ENCODE results near the gene NR5A2. TPM values are rescaled to one million over a fixed set of nuclear protein-coding genes. Genes with fewer than 3 reads are reported as not detected.

NR5A2 gene
- polyA plus RNA-seq, 1 donor (not counting 4 experiments of a cell fraction or from before 2014, with no cell fraction given), result 0.05 TPM

GRCh38 chr1:200062143-200062542, 34.6 kb downstream of the NR5A2 start:
- no peak overlapping the region for H3K4me3 ChIP-seq (ENCODE audit: control insufficient read depth in 2 of 3, extremely low read depth in 1 of 3, insufficient read depth in 2 of 3, low read depth in 1 of 3, low read length in 3 of 3)
- no peak overlapping the region for H3K9ac ChIP-seq (ENCODE audit: control insufficient read depth, extremely low read depth, insufficient read depth, low read length)
- no peak overlapping the region for H3K4me2 ChIP-seq (ENCODE audit: control insufficient read depth, extremely low read depth, insufficient read depth, low read depth, low read length)
- FAIRE-seq, result no peak
- H2AFZ ChIP-seq (ENCODE audit: control insufficient read depth, low read length), result no peak overlapping the region
- DNase-seq (ENCODE audit: low read depth, low spot score), result no peak
- H3K79me2 ChIP-seq (ENCODE audit: control insufficient read depth, insufficient read depth, low read length), result no peaks in the 10 kb centered on the region
- TF ChIP-seq CTCF (optimal IDR thresholded peaks at IDR 0.05 in 1 of 3, IDR thresholded peaks at IDR 0.05 in 1 of 3, conservative IDR thresholded peaks at IDR 0.05 in 1 of 3; ENCODE audit: extremely low read depth in 1 of 3, insufficient read depth in 2 of 3, low read length in 3 of 3) (no peak), EZH2 (IDR thresholded peaks at IDR 0.05; ENCODE audit: low read length) (no peak)
- H3K27me3 ChIP-seq (ENCODE audit: control insufficient read depth, extremely low read depth, insufficient read depth, low read length), result no peaks in the 10 kb centered on the region
- no peaks in the 10 kb centered on the region for H3K36me3 ChIP-seq (ENCODE audit: control insufficient read depth in 2 of 2, extremely low read depth in 1 of 2, insufficient read depth in 2 of 2, low read length in 2 of 2)
- H3K9me3 ChIP-seq (ENCODE audit: control insufficient read depth, low read depth, low read length), result no peaks in the 10 kb centered on the region
- no peaks in the 10 kb centered on the region for H3K4me1 ChIP-seq (ENCODE audit: control insufficient read depth, extremely low read depth, insufficient read depth, low read length)
- dilution Hi-C loops (cut with MboI; ENCODE audit: extremely low pct_ligation_motif_present, low sequenced_read_pairs), result no loop called here
- H3K27ac ChIP-seq (ENCODE audit: control insufficient read depth, insufficient read depth, low read length), result no peak overlapping the region
- H3K9me1 ChIP-seq (ENCODE audit: control insufficient read depth, extremely low read depth, insufficient read depth, low read length), result no peaks in the 10 kb centered on the region
- no peaks in the 10 kb centered on the region for H4K20me1 ChIP-seq (ENCODE audit: control insufficient read depth, extremely low read depth, insufficient read depth, low read length)

- no peaks in the 10 kb centered on the region for H4K20me1 ChIP-seq (ENCODE audit: control insufficient read depth, extremely low read depth, insufficient read depth, low read length)
- FAIRE-seq, result no peak
- no peak for TF ChIP-seq EZH2 (IDR thresholded peaks at IDR 0.05; ENCODE audit: low read length)
- TF ChIP-seq CTCF (optimal IDR thresholded peaks at IDR 0.05 in 1 of 3, IDR thresholded peaks at IDR 0.05 in 1 of 3, conservative IDR thresholded peaks at IDR 0.05 in 1 of 3; ENCODE audit: extremely low read depth in 1 of 3, insufficient read depth in 2 of 3, low read length in 3 of 3), result no peak
- H3K27ac ChIP-seq (ENCODE audit: control insufficient read depth, insufficient read depth, low read length), result no peak overlapping the region
- H3K4me1 ChIP-seq (ENCODE audit: control insufficient read depth, extremely low read depth, insufficient read depth, low read length), result peaks cover 6% of the 10 kb centered on the region
- no peak overlapping the region for H3K9ac ChIP-seq (ENCODE audit: control insufficient read depth, extremely low read depth, insufficient read depth, low read length)
- no peaks in the 10 kb centered on the region for H3K9me3 ChIP-seq (ENCODE audit: control insufficient read depth, low read depth, low read length)
- DNase-seq (ENCODE audit: low read depth, low spot score), result no peak
- H3K4me2 ChIP-seq (ENCODE audit: control insufficient read depth, extremely low read depth, insufficient read depth, low read depth, low read length), result no peak overlapping the region
- H3K36me3 ChIP-seq (ENCODE audit: control insufficient read depth in 2 of 2, extremely low read depth in 1 of 2, insufficient read depth in 2 of 2, low read length in 2 of 2), result no peaks in the 10 kb centered on the region
- no peak overlapping the region for H3K4me3 ChIP-seq (ENCODE audit: control insufficient read depth in 2 of 3, extremely low read depth in 1 of 3, insufficient read depth in 2 of 3, low read depth in 1 of 3, low read length in 3 of 3)
- H3K27me3 ChIP-seq (ENCODE audit: control insufficient read depth, extremely low read depth, insufficient read depth, low read length), result peaks cover 14% of the 10 kb centered on the region
- H2AFZ ChIP-seq (ENCODE audit: control insufficient read depth, low read length), result no peak overlapping the region
- H3K79me2 ChIP-seq (ENCODE audit: control insufficient read depth, insufficient read depth, low read length), result no peaks in the 10 kb centered on the region
- dilution Hi-C loops (cut with MboI; ENCODE audit: extremely low pct_ligation_motif_present, low sequenced_read_pairs), result no loop called here
- H3K9me1 ChIP-seq (ENCODE audit: control insufficient read depth, extremely low read depth, insufficient read depth, low read length), result no peaks in the 10 kb centered on the region
These were observed 45.3 kb downstream of the NR5A2 start for GRCh38 chr1:200072636-200073285.

All from keratinocyte (primary cell).